Forelimb muscle (tissue), 1 donor: ENCODE measurements around the gene EXOC4. TPM values are rescaled to one million over a fixed set of nuclear protein-coding genes. Genes with fewer than 3 reads are reported as not detected.

Experiments
- DNase-seq: peaks from one replicate; pipeline ENCODE4 v3.0.0-alpha.2; 2013; ENCODE audit warnings: low read depth
- polyA plus RNA-seq: library from polyadenylated mRNA; unstranded; fragments of 120-200 nt; gene quantifications from one replicate; pipeline ENCODE4 v1.2.1, GENCODE V29; 2013; ENCODE audit not compliant: insufficient read length

The EXOC4 gene
- polyA plus RNA-seq, 1 donor: 55.2 TPM

DNA sequence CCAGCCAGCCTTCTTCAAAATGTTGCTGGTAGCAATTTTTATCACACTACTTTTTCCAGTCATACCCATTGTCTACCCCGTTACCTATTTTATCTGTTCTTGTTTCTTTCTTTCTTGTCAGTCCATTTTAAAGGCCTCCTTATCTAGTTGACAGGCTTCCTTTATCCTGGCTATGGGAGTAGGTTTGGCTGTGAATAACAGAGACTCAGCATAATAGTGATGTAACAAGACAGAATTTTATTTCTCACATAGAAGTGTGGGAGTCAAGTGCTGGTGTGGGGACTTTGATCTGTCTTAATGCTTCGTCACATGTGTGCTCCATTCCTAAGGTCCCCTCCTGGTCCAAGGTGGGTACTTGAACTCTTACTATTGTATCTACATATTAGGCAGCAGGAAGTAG lies 283.6 kb downstream of the EXOC4 start:
- no peak for DNase-seq

DNA sequence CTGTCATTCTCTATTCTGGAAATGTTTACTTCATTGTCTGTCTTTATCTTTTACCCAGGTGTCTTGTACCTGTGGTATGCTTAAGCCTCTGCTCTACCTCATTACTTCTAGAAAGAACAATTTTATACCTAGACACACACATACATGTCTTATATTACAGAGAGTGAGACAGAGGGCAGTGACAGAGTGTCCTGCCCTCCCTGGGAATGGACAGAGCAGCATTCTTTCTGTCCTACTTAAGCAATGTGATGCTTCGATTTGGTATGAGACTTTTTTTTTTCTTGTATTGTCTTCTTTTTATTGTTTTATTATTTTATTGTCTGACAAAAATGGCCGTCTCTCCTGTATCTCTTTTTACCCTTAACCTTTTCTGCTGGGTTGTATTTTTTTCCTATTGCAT lies 286.1 kb downstream of the EXOC4 start:
- DNase-seq: no peak

DNA sequence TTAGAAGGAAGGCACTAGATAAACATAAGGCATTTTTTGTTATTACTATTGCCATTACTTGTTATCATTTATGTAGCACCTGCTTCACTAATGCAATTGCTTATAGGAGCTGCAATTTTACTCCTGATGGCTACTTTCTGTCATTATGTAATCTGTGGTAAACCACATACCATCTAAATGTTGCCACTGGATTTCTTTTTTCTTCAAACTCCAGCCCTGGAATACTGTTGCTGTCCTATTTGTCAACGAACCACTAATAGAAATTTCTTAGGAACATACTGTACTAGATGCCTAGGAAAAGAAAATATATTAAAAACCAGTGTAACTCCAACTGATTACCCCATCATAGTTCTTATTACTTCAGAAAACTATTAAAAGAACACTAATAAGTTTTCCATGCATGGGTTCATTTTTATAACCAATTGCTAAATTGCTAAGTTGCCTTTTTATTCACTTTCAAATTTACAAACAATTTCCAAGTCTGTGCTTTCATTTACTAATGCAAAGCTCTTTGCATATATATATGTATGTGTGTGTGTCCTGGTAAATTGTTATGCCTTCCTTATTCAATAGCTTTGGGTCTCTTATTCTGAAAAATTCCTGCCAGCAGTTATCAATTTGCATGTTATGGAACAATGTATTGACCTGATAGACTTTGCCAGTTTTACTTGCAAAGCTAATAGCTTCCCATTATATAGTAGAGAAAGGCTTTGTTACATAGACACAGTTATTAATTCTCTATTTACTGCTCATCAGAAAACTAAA lies 287.4 kb downstream of the EXOC4 start:
- no peak for DNase-seq

DNA sequence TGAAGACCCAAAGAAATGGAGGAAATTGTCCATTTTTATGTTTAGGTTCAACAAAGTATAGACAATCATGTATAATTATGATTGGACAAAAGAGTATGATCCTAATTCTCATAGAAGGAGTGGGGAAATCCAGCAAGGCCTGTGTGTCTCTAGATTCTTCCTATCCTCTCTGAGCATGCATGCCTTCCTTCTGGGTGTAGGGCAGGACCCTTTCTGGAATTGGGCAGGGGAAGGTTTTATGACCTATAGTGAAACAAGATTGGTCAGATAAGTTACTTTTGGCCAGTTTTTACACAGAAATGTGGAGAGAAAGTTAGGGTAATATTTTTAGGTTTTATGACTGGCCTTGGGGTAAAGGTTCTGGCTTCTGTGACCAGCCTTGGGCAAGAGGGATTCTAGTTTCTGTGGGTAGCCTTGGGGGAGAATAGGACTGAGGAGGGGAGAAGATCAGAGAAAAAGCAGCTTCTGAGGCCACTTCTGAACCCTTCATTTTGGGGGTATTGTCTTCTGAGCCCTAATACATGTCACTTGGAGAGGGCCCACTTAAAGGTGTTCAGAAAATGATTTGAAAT lies 289.4 kb downstream of the EXOC4 start:
- no peak for DNase-seq

DNA sequence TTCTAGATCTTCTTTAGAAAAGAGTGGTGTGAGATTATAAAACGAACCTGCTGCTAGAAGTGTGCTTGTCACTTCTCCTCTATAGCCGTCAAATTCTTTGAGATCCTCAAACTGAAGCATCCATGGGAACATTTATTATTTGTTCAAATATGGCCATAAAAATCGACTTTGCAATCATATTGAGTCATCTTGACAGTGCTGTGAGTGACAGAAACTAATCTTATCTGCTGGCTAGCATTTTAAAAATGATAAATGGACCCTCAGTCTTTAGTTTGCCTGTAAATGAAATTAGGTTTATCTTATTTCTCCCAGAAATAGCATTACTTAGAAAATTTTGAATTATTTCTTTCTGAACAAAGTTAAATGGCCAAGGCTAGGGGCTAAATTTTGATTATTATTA lies 290.8 kb downstream of the EXOC4 start:
- no peak for DNase-seq

DNA sequence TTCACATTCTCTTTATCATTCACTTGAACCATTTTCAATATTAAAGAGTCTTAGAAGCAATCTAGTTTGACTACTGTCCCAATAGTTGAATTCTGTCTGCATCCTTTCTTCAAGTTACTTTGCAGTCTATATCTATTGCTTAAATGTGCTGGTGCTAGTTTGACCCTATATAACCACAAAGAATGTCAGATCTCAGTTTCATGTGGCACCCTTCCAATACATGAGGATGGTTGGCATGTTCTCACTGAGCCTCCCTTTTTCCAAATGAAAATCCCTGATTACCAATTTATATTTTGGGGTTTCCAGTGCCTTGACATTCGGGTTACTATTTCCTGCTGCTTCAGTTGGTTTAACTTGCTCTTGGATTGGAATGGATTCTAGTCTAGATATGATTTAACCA lies 292.7 kb downstream of the EXOC4 start:
- DNase-seq: no peak

DNA sequence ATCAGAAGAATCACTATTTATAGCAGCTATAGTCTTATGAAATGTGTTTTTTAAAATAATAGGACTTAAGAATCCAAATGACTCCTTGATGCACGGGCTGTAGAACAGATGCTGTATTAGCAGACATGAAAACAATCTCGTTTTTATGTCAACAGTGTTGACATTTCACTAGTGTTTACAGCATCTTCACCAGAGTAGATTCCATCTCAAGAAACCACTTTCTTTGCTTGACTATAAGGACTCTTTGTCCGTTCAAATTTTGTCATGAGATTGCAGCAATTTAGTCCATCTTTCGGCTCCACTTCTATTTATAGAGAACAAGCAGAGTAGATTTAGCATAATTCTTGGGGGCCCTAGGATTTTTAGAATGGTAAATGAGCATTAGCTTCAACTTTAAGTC lies 295.1 kb downstream of the EXOC4 start:
- no peak for DNase-seq

DNA sequence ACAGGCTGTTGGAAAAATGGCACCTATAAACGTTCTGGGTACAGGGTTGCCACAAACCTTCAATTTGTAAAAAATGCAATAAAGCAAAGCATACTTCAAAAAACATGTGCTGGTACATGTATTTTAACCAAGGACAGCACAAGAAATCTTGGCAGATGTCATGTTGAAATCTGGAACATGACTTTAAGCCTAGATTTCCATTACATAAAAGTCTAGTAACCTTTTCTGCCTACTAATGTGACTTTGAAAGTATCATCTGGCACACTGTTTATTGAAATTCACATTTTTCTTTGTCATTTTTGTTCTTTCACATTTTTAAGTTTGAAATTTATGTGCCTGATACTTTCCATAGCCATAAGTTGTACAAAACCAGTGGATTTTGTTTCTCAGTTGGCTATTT lies 296.8 kb downstream of the EXOC4 start:
- no peak for DNase-seq

DNA sequence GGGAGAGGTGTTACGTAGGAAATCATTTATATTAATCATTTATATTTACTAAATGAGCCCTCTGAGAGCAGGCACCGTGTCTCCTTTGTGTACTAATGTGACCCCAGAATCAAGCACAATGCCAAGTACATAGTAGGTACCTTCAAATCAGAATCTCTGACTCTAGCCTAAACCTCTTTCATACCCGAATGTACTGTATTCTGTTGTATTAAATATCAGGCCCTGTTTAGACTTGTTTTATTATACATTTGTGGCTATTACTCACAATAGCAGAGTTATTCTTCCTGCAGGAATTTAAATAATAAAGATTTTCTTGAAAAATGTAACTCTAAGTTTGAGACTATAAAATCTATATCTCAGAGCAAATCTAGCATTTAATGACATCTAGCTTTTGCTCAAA lies 297.3 kb downstream of the EXOC4 start:
- DNase-seq: no peak

DNA sequence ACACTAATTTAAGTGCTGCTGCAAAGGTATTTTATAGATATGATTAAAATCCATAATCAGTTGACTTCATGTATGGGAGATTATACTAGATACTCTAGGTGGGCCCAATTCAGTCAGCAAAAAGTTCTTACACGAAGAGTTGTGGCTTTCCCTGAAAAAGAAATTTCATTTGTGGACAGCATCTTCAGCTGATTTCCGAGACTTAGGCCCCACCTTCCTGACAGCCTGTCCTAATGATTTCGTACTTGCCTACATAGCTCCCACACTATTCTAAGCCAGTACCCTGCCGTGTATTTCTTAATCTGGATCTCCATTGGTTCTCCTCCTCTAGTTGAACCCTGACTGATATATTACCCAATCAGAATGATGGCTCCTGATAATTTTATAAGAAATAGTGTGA lies 297.9 kb downstream of the EXOC4 start:
- no peak for DNase-seq

DNA sequence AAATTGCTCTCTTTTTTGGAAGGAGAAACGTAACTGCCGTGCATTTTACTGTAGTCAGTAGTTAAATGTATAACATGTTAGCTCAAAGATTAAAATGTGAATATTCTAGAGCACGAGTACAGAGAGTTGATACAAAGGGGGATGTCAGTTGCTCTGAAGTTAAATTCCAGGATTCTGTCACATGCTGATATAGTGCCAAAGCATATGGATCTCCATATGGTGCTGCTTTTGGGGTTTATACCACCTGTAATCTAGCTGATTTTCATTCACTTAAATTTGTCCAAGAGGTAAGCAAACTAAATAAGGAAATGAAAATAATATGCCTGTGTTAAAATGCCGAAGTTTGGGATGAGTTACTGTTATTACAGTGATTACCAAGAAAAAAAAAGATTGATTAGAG lies 298.6 kb downstream of the EXOC4 start:
- no peak for DNase-seq

DNA sequence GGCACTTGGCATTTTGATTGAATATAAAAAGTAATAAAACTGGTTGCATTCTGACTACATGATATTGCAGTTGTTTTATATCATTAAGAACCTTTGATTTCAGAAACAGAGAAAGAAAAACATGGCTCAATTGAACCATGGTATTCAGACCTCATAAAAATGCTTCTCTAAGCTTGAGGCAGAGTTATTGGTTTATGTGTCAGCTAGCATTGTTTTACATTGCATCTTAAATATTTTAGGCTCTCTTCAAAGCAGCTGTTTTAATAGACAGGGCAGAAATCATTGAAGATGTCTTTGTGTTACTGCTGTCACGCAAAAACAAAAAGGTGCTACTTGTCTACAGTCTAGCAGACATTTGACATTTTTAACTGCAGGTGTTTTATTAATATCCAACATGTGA lies 299.2 kb downstream of the EXOC4 start:
- no peak for DNase-seq

DNA sequence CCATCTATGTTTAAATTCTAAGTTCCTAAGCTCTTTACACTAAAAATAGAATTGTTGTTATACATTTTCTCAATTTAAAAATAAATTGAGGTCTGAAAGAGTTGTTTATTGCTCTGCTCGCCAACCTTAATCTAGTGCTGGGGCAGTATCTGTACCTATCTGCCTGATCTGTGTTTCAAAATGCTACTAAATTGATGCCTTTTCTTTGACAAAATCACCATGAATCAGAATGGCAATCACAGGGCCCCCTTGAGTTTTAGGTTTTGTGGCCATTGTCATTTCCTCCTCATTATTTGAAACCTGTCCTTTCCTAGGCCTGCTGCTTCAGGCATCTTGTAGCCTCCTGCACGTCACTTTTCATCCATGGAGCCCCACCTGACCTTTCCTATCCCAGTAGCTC lies 301.5 kb downstream of the EXOC4 start:
- DNase-seq: no peak

DNA sequence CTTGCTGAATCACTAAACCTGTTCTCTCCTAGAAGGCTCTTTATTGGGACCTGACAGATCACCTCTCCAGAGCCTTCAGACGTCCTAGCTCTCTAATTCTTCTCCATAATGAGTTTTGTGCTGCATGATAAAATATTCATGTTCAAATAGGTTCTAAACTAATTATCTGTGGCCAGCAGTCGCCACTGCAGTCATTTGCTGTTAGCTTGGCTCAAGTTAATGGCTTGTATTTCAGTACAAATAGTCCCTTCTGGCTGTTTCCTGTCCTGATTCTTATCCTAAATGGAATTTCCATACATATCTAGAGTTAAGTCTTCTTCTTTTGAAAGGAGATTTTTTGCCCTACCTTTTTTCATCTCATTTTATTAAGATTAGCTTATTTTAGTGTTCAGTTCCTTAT lies 303.2 kb downstream of the EXOC4 start:
- no peak for DNase-seq

DNA sequence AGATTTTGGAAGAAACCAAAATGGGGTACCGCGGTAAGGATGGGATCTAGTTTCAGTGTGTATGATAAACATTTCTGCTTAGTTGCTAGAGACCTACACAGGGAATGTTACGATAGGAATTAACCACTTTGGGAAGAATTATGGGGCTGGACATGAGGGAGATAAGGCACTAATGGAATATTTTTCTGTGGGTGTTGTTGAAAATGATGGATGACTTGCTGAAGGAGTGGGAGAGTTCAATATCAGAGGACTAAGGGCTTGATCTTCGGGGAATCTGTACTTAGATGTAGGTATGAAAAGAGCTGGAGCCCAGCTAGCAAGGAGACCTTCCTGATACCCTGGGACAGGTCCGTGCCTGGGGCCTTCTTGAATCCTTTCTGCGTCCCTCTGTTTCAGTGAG lies 303.7 kb downstream of the EXOC4 start:
- DNase-seq: no peak

DNA sequence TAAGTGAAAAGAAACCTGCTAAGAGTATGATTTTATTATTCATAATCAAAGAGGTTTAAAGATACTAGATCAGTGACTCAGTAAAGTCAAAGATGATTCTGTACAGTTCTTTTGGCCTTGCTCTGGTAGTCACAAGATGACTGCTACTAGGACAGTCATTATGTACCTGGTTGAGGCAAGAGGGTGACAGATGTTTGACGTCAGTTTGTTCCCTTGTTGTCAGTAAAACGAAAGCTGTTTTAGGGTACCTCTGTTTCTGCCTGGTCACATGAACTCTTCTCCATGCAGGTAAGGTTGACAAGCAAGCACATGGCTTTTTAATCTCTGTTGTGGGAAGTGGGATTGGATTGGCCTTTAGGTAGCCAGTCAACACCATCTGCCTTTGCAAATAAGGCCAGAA lies 308.0 kb downstream of the EXOC4 start:
- DNase-seq: no peak

DNA sequence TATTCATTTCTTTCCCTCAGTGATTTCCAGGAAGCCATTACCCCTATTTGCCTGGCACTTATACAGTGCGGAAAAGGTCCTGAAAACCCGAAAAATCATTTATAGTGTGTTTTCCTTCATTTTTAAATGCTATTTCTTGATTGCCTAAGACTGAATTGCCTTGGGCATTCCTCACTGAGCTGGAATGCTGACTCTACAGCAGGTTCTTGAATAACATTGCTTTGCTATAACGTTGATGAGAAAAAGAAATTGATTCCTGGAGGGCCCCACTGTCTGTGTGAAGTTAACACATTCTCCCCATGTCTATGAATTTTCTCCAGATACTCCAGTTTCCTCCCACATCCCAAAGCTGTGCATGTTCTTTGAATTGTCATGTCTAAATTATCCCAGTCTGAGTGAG lies 308.5 kb downstream of the EXOC4 start:
- DNase-seq: no peak

DNA sequence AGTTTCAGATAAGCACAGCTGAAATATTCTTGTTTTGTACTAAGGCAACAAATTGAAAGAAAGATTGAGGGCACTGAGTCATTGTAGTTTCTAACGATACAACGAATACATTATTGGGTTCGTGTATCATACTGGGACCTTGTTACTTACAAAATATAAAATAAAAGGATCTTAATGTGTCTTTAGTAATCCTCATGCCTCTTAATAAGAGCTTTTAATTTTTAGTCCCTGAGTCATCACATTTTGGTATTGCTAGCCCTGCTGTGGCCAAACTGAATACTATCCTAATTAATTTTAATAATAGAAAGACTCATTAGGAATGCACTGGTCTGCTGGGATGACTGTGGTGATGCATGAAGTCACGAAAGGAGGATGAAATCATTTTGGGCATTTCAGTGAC lies 309.7 kb downstream of the EXOC4 start:
- no peak for DNase-seq

DNA sequence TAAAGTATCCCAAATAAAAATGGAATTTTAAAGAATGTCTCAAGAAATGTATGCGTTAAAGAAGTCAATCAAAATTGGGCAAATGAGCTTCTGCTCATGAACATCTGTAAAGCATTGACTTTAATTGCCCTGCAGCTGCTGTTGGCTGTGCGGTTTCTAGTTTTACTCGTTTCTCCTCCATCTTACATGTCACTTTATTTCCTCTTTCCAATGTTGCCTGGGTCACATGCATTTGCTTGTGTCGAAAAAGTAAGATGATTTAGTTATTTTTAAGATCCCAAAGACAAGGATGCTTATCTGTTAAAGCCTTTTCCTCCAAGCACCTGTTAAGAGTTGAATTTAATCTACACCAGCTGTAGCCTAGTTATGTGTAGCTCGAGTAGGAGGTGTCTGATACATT lies 310.4 kb downstream of the EXOC4 start:
- no peak for DNase-seq

DNA sequence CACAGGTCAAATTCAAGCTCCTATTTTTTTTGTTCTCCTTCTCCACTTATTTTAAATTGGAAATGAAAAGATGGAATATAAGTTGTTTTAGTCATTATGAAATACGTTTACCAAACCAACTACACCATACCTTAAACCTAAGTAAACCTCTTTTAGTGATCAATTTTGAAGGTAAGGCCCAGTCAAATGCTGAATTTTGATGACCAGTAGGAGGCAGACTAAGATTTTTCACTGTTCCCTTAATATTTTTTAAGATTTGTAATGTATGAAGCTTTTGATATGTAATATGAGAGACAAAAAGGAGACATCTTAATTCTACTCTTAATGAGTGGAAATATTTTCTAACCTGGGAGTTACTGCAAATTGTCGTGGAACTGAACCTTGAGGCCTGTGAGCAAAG lies 311.6 kb downstream of the EXOC4 start:
- DNase-seq: no peak

DNA sequence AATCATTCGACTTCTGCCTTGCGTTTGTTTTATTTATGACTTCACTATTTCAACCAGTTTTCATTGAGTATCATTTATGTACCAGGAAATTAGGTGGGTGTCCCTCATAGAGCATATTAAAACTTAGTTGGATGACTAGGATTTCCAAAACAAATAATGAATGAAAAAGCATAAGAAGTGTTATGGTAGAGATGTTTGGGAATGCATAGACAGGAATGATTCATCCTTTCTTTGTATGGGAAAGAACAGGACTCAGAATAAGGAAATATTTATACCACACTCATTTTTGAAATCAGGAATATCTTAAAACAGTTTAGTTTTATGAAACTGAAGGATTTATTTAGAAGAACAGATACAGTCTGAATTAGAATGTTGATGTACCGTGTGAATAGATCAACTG lies 315.7 kb downstream of the EXOC4 start:
- DNase-seq: no peak

DNA sequence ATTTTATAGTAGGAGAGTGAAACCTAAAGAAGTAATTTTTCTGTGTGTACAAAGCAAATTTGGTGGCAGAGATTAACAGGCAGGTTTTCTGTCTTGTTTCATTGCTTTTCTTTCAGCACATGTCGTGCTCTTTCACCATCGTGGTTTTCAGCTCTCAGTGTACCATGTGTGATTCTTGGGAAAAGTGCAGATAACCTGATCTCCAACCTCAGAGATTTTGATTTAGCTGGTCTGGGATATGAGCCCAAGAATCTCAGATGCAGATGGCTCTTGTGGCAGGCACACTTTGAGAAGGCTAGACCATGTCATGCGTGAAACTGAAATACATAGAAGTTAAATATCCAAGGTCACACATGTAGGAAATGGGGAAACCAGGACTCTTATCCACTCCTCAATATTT lies 317.4 kb downstream of the EXOC4 start:
- DNase-seq: no peak

DNA sequence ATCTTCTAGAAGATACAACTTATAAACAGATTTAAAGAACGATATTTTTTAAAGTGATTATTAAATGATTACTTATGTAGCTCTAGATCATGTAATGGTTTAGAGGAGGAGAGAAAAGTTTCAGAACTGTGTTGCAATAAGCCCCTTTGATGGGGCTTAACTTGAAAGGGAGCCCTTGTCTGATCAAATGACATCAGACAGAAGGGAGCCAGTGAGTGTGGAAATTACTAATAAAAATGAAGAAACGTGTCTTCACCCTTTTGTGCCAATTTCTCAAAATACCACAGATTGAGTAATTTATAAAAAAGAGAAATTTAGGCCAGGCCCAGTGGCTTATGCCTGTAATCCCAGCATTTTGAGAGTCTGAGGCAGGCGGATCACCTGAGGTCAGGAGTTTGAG lies 318.2 kb downstream of the EXOC4 start:
- DNase-seq: no peak

DNA sequence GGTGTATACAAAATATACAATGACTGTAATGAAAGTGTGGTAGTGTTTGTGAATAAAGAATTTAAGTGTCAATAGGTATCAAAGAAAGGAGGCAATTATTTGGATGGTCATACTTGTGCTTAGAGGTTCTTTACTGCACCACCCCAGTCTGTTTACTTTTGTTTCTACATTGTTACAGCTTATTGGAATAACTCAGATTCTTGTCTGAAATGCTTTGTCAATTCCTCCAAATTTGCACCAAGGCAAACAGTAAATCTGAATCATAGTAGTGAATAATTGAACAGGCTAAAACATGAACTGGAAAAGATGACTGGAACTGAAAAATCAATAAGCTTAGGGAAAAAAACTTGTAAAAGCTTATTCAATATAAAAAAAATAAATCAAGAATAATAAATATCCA lies 319.2 kb downstream of the EXOC4 start:
- DNase-seq: no peak
